Activated CD8-positive, alpha-beta memory T cell treated with anti-CD3 and anti-CD28 coated beads, Interleukin-2, amount 10 ng/mL, durations not matched to agents 7 days and 5 days (primary cell): ENCODE measurements around the gene CRYBA4. TPM values are rescaled to one million over a fixed set of nuclear protein-coding genes. Genes with fewer than 3 reads are reported as not detected.

Experiments
- ATAC-seq: fragments of 150-1000 bp; cut with Tn5 transposase; one replicate; pipeline ENCODE4 v1.10.0; 2021; ENCODE audit warnings: moderate library complexity
- CTCF ChIA-PET: fragments of 350-600 bp; sonication (Branson Sonifier 250); formaldehyde crosslinking; loops from one replicate; lab custom pipeline; 2021; ENCODE audit warnings: antibody characterized with exemption; lab: Charles Lee
- DNase-seq: peaks from one replicate; pipeline ENCODE4 v3.0.0-alpha.2; 2020
- H3K27ac Mint-ChIP-seq: one replicate; pipeline ENCODE4 v1.8.0; 2021; ENCODE audit warnings: mild to moderate bottlenecking, mixed read lengths
- H3K27me3 Mint-ChIP-seq: one replicate; pipeline ENCODE4 v1.8.0; 2021; ENCODE audit warnings: mixed read lengths
- H3K36me3 Mint-ChIP-seq: one replicate; pipeline ENCODE4 v1.8.0; 2021; ENCODE audit warnings: mild to moderate bottlenecking, mixed read lengths
- H3K4me1 Mint-ChIP-seq: one replicate; pipeline ENCODE4 v1.8.0; 2021; ENCODE audit warnings: mixed read lengths
- H3K4me3 Mint-ChIP-seq: one replicate; pipeline ENCODE4 v1.8.0; 2021; ENCODE audit warnings: mild to moderate bottlenecking, moderate library complexity, mixed read lengths
- H3K9me3 Mint-ChIP-seq: one replicate; pipeline ENCODE4 v1.8.0; 2022; ENCODE audit warnings: low read depth, mixed read lengths
- total RNA-seq, 2 experiments: library from RNA; stranded (reverse); gene quantifications; one replicate each; pipeline ENCODE4 v1.2.3, GENCODE V29; 2021

The CRYBA4 gene
- under 1 TPM in 1 of 2 experiments, not detected in 1; 0.38 TPM for total RNA-seq

DNA sequence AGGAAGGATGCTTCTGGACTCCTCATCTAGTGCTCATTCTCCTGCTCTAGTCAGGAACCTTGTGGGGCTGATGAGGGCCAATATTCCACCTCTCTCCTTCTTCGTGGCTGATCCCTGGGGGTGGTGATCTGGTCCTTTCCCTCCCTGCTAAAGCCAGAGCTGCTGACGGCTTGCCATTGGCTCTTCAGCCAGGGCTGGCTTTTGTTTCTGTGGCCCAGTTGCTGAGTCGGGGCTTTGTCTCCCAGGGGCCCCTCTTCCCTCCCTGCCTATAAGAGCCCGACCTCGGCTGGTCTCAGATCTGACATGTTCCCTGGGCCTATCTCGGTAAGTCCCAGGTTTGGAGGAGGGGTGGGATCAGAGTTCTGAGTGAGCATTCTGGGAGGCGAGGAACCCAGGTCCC lies at the start of gene CRYBA4:
Gene CRYBA4 (plus strand): TSS at position 301 of the 400 bp plus-strand sequence. CDS start 634 bp downstream, outside the sequence.
- CTCF ChIA-PET, result interaction anchor here (1.2 to 1.3 kb wide), 2 partner anchors 11 to 119 kb away, joined by 3 read pairs; no protein-coding TSS in a partner anchor
- Mint-ChIP-seq H3K9me3 (peaks cover 4% of the 10 kb centered on the region), H3K4me1 (peaks cover 15% of the 10 kb centered on the region), H3K4me3 (no peak within 1 kb of the TSS), H3K27ac (no peak within 1 kb of the TSS), H3K27me3 (no peaks in the 10 kb centered on the region), H3K36me3 (no peaks in the 10 kb centered on the region)
- no peak for DNase-seq
- no peak for ATAC-seq

DNA sequence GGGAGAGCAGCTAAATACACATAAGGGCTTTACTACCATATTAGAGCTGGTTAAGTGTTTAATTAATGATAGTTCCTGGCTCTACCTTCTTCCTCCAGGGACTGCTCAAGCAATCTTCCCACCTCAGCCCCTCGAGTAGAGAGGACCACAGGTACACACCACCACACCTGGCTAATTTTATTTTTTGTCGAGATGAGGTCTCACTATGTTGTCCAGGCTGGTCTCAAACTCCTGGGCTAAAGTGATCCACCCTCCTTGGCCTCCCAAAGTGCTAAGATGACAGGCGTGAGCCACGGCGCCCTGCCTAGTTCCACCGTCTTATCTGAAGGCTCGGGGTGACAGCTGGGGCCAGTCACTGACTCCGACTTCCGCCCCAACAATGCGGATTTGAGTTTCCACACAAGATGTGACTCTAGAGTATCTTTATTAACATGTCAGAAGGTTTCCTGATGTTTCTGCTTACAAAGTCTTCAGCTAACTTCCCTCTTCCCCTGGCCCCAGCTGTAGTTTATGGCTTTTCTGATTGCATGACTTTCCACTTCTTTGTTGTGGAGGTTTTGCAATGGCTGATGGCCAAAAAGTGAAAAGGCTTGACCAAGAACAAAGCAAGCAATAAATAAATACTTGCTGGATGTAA lies 48.6 kb upstream of the CRYBA4 start:
- no peak overlapping the region for H3K4me3 Mint-ChIP-seq
- H3K36me3 Mint-ChIP-seq, result peaks cover 35% of the 10 kb centered on the region
- CTCF ChIA-PET, result interaction anchor here (1.5 kb wide), 1 partner anchor 11 kb away, joined by 4 read pairs; no protein-coding TSS in a partner anchor
- H3K4me1 Mint-ChIP-seq, result peaks cover 58% of the 10 kb centered on the region
- H3K27ac Mint-ChIP-seq, result no peak overlapping the region
- DNase-seq (no peak), ATAC-seq (no peak)
- H3K27me3 Mint-ChIP-seq, result no peaks in the 10 kb centered on the region
- H3K9me3 Mint-ChIP-seq, result no peaks in the 10 kb centered on the region

DNA sequence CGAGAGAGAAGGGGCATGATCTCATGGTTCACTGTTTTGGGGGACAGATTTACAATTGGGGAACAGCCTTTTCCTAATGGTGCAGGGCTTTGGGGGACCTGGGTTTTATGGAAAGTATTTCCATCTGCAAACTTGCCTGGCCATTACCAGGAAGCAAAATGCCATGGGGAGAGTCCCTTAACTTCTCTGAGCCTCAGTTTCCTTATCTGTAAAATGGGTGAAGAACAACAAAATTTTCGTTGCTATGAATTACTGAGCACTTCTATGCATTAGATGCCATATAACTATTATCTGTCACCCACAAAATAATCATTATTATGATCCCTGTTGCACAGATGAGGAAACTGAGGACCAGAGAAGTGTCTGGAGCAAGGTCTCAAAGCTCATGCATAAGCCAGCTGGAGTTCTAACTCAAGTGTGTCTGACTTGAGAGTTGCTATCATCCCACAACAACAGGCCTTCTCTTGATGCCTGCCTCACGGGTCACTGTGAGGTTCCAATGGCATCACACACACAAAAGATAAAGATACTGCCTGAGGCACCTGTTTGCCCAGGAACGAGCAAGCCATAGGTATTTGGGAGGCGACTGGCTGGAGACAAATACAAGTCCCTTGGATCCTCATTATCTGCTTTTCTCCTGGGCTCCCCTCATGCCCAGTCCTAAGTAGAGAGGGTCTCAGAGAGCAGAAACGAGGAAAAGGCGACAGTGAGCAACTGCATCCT lies 47.6 kb upstream of the CRYBA4 start:
- H3K27ac Mint-ChIP-seq, result no peak overlapping the region
- ATAC-seq (no peak), DNase-seq (no peak)
- H3K4me1 Mint-ChIP-seq, result peaks cover 59% of the 10 kb centered on the region
- H3K27me3 Mint-ChIP-seq, result no peaks in the 10 kb centered on the region
- no peak overlapping the region for H3K4me3 Mint-ChIP-seq
- H3K9me3 Mint-ChIP-seq, result no peaks in the 10 kb centered on the region
- CTCF ChIA-PET, result interaction anchor here (1.5 kb wide), 1 partner anchor 10 kb away, joined by 4 read pairs; no protein-coding TSS in a partner anchor
- peaks cover 33% of the 10 kb centered on the region for H3K36me3 Mint-ChIP-seq

DNA sequence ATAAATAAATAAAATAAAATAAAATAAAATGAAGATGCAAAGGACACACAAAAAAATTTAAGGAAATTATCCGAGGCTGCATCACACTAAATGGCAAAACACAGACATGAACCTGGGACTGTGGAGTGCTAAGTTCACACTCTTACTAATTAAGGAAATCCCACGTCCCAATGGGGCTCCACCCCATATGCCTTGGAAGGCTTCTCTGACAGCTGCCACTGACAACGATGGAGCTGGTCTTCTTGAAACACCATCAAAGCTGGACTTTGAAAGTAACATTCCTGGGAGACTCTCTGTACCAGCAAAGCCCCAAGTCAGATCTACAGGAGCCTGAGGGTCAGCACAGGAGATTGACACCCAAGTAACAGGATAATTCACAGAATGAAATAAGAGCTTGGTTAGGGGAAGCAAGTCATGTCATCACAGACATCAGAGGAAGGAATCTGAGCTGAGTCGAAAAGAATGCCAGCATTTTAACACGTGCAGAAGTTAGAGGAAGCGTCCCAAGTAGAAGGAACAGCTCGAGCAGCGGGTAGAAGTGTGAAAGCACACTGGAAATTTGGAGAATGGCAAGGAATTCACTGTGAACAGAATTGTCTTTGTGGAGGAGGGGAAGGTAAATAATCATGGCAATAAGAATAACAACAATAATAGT lies 45.6 kb upstream of the CRYBA4 start:
- H3K27ac Mint-ChIP-seq, result no peak overlapping the region
- no peak overlapping the region for H3K4me3 Mint-ChIP-seq
- CTCF ChIA-PET, result interaction anchor here (1.3 to 2.0 kb wide), 2 partner anchors 66 to 73 kb away, joined by 3 to 6 read pairs; no protein-coding TSS in a partner anchor
- DNase-seq (no peak), ATAC-seq (no peak)
- peaks cover 66% of the 10 kb centered on the region for H3K4me1 Mint-ChIP-seq
- no peaks in the 10 kb centered on the region for H3K9me3 Mint-ChIP-seq
- H3K36me3 Mint-ChIP-seq, result peaks cover 34% of the 10 kb centered on the region
- H3K27me3 Mint-ChIP-seq, result no peaks in the 10 kb centered on the region

DNA sequence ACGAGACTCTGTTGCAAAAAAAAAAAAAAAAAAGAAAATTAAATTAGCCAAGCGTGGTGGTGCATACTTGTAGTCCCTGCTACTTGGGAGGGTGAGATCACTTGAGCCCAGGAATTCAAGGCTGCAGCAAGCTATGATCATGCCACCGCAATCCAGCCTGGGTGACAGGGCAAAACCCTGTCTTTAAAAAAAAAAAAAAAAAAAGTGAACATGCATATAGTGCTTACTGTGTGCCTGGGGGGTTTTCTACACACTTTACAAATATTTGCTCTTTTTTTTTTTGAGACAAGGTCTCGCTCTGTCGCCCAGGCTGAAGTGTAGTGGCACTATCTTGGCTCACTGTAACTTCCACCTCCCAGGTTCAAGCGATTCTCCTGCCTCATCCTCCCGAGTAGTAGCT lies 44.7 kb upstream of the CRYBA4 start:
- Mint-ChIP-seq H3K36me3 (peaks cover 38% of the 10 kb centered on the region), H3K4me3 (no peak overlapping the region), H3K4me1 (peaks cover 69% of the 10 kb centered on the region), H3K27me3 (no peaks in the 10 kb centered on the region), H3K9me3 (no peaks in the 10 kb centered on the region), H3K27ac (no peak overlapping the region)
- DNase-seq, result no peak
- CTCF ChIA-PET, result interaction anchor here (0.7 to 2.0 kb wide), 5 partner anchors 29 to 110 kb away, joined by 3 to 6 read pairs (median 3); no protein-coding TSS in a partner anchor
- no peak for ATAC-seq

DNA sequence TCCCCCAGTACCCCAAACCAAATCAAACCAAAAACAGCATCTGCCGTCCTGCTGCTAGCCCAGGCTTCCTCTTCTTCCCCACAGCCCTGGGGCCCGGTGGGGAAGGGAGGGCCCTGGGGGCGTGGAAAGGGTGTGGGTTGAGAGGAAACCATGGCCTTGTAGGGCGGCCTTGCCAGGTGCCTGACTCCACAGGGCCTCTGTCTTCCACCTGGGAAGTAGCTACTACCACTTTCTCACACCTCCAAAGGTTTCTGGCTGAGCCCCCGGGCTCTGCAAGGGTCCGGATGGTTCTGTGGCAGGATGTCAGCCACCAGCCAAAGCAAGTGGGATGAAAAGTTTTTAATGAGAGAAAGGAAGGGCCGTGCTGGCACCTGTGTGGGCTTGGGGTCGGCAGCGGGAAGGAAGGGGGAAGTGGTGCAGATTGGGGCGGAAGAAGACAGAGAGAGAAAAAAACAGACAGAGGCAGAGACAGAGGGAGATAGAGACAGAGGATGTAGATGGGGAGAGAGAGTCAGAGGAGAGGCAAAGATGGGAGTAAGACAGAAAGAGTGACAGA lies 42.4 kb upstream of the CRYBA4 start:
- Mint-ChIP-seq H3K4me3 (peak overlapping the region; percentile 76), H3K36me3 (peaks cover 43% of the 10 kb centered on the region), H3K27ac (peak overlapping the region; percentile 98), H3K4me1 (peaks cover 68% of the 10 kb centered on the region), H3K9me3 (no peaks in the 10 kb centered on the region), H3K27me3 (no peaks in the 10 kb centered on the region)
- DNase-seq (peak; percentile 88), ATAC-seq (peak; percentile 97)
- CTCF ChIA-PET, result interaction anchor here (0.9 to 1.3 kb wide), 5 partner anchors 10 to 63 kb away, joined by 3 to 6 read pairs (median 3); no protein-coding TSS in a partner anchor

DNA sequence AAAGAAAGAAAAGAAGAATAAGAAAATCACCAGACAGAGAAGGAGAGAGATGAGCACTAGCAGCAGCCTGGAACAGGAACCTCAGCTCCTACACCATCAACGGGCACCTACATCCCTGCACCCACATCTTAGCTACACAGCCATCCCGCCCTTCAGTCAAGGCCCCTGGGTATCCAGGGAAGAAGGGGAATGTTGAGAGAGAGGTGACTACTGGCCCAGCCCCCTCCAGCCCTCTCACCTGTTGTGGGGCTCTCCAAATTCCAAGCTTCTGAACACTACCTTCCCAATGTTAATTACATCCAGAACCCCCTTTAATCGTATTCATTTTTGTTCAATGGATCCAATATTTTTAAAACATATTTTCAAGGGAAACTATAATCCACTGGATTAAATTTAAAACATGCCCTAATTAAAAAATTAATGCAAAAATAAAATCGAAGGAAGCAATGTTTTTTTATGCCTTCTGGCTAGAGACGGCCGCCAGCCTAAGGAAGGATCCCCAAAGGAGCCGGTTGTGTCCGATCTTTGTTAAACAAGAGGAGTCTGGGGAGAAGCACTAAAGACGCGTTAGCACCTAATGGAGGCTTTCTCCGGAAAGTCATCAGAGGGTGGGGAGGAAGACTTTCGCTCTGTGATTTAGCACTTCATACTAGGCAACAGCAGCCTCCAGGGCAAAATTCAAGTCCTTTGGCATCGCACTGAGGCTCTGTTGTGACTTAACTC lies 41.4 kb upstream of the CRYBA4 start:
- H3K4me3 Mint-ChIP-seq, result peak overlapping the region; percentile 76
- H3K27me3 Mint-ChIP-seq, result no peaks in the 10 kb centered on the region
- peak overlapping the region; percentile 98 for H3K27ac Mint-ChIP-seq
- DNase-seq (no peak), ATAC-seq (no peak)
- H3K4me1 Mint-ChIP-seq, result peaks cover 71% of the 10 kb centered on the region
- H3K36me3 Mint-ChIP-seq, result peaks cover 40% of the 10 kb centered on the region
- H3K9me3 Mint-ChIP-seq, result no peaks in the 10 kb centered on the region
- CTCF ChIA-PET, result interaction anchor here (0.9 to 1.3 kb wide), 2 partner anchors 12 to 62 kb away, joined by 3 to 6 read pairs; no protein-coding TSS in a partner anchor

DNA sequence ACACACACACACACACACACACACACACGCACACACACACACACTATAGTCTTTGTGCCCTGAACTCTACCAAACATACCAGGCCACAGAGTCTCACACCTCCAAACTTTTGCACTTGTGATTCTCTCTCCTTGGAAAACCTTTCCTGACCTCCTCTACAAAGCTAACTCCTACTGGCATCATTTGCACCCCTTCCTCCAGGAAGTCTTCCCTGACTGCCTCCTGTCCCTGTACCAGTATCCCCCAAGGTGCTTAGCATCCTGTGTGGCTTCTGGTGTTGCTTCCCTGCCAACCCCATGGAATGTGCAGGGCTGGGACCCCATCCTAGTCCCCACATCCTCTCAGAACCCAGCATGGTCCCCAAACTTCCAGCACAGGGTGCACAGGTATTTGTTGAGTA lies 40.7 kb upstream of the CRYBA4 start:
- Mint-ChIP-seq H3K27ac (peak overlapping the region; percentile 33), H3K4me3 (no peak overlapping the region), H3K4me1 (peaks cover 75% of the 10 kb centered on the region), H3K9me3 (no peaks in the 10 kb centered on the region), H3K27me3 (no peaks in the 10 kb centered on the region), H3K36me3 (peaks cover 42% of the 10 kb centered on the region)
- no peak for ATAC-seq
- no peak for DNase-seq
- CTCF ChIA-PET, result no interaction called here

DNA sequence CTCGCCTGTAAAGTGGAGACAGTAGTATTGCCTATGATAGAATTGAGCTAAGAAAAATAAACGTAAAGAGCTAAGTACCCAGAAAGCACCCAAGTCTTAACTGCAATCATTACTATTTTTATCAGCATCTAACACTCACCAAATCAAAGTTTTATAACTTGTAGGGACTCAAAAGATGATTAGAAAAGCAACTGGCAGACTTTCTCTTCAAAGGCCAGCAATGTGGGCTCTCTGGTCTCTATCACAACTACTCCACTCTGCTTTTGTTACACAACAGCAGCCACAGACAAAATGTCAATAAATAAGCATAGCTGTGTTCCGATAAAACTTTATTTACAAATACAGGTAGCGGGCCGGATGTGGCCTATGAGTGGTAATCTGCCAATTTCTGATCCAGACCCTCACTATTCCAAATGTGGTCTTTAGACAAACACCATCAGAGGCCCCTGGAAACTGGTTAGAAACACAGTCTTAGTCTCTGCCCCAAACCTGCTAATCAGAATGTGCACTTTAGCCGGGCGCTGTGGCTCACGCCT lies 40.1 kb upstream of the CRYBA4 start:
- peak overlapping the region; percentile 33 for H3K27ac Mint-ChIP-seq
- no peaks in the 10 kb centered on the region for H3K27me3 Mint-ChIP-seq
- no peak for DNase-seq
- peaks cover 39% of the 10 kb centered on the region for H3K36me3 Mint-ChIP-seq
- H3K9me3 Mint-ChIP-seq, result no peaks in the 10 kb centered on the region
- CTCF ChIA-PET, result no interaction called here
- no peak for ATAC-seq
- no peak overlapping the region for H3K4me3 Mint-ChIP-seq
- H3K4me1 Mint-ChIP-seq, result peaks cover 76% of the 10 kb centered on the region

DNA sequence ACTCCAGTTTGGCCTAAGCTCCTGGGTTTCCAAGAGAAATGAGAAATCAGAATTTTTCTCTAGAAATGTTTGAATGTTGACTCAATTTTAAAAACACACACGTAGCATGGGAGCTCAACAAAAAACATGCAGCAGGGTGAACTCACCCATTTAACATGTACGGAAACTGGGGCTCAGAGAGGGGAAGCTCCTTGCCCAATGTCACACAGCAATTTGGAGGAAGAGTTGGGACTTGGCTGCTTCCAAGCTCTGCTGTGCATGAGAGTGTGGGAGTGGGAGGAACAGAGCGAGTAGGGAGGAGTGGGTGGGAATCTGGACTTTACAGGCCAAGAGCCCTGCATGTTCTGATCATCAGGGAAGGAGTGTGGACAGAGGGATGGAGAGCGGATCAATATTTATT lies 37.8 kb upstream of the CRYBA4 start:
- ATAC-seq, result no peak
- no peak for DNase-seq
- Mint-ChIP-seq H3K27me3 (no peaks in the 10 kb centered on the region), H3K9me3 (no peaks in the 10 kb centered on the region), H3K36me3 (peaks cover 44% of the 10 kb centered on the region), H3K4me1 (peaks cover 85% of the 10 kb centered on the region), H3K4me3 (no peak overlapping the region), H3K27ac (peak overlapping the region; percentile 70)
- CTCF ChIA-PET, result interaction anchor here (0.6 to 1.1 kb wide), 2 partner anchors 11 to 1383 kb away, joined by 3 to 4 read pairs; no protein-coding TSS in a partner anchor

DNA sequence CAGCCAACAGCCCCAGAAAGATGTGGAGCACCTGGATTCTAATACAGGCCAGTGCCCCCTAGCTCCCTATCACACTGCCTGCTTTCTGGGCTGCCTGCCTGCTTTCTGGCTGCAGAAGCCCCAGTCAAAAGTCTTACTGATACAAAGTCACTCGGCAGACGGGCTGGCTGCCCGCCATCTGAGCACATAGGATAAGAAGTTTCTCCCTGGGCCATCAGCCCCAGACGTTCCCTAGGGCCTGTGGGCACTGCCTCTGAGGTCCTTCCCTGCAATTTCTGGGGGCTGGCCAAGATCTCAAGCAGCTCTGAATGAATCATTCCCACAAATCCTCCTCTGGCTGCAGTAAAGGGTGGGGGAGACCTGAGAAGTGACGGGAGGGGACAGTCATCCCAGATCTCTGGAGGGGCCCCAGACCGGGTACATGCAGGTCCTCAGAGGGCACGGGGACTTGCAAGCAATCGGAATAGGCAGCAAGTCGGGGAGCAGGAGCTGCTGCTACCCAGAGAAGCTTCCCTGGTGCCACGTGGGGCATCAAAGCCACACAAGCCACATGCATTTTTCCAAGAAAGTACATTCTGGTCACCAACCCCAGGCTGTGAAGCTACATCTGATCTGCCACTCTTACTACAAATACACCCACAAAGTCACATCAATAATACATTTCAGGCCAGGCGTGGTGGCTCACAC lies 36.5 kb upstream of the CRYBA4 start:
- peaks cover 74% of the 10 kb centered on the region for H3K4me1 Mint-ChIP-seq
- peaks cover 40% of the 10 kb centered on the region for H3K36me3 Mint-ChIP-seq
- CTCF ChIA-PET, result interaction anchor here (1.7 kb wide), 1 partner anchor 12 kb away, joined by 5 read pairs; no protein-coding TSS in a partner anchor
- H3K27ac Mint-ChIP-seq, result peak overlapping the region; percentile 70
- H3K9me3 Mint-ChIP-seq, result no peaks in the 10 kb centered on the region
- peak overlapping the region; percentile 48 for H3K4me3 Mint-ChIP-seq
- DNase-seq (peak; percentile 58), ATAC-seq (no peak)
- no peaks in the 10 kb centered on the region for H3K27me3 Mint-ChIP-seq
